GM19452 (cell line): ENCODE measurements around the gene NRSN2.
A peak's percentile ranks its signal among the peaks of the same experiment; 100 is the strongest.
"Not testable (repeated sequence)": the region's sequence is repeated elsewhere in the genome, so short reads cannot be mapped to it uniquely, and the experiment has no call there.

Experiments
- ATAC-seq: cut with Tn5 transposase; IDR thresholded peaks from one replicate; pipeline ENCODE4 v1.9.1; 2021; ENCODE audit not compliant: unreplicated experiment

NRSN2 gene

GRCh38 chr20:325045-325888, 21.6 kb upstream of the NRSN2 start, which contains the start of gene SOX12:
TSS of gene SOX12 (plus strand) at chr20:325552. CDS start at chr20:325925, 373 bp downstream.
- ATAC-seq = peak; percentile 79

- no peak for ATAC-seq
Measured at GRCh38 chr20:325889-326644, 20.8 kb upstream of the NRSN2 start.

- ATAC-seq = no peak
Measured at GRCh38 chr20:326645-327185, 20.2 kb upstream of the NRSN2 start.

GRCh38 chr20:327186-328026, 19.5 kb upstream of the NRSN2 start:
- no peak for ATAC-seq

GRCh38 chr20:328027-328974, 18.6 kb upstream of the NRSN2 start:
- ATAC-seq = no peak

- no peak for ATAC-seq
Measured at GRCh38 chr20:328975-329695, 17.8 kb upstream of the NRSN2 start.

GRCh38 chr20:329851-330232, 17.1 kb upstream of the NRSN2 start:
- no peak for ATAC-seq

GRCh38 chr20:330233-331149, 16.4 kb upstream of the NRSN2 start:
- no peak for ATAC-seq

- no peak for ATAC-seq
Measured at GRCh38 chr20:334578-334977, 12.3 kb upstream of the NRSN2 start.

GRCh38 chr20:336040-336439, 10.9 kb upstream of the NRSN2 start:
- not testable (repeated sequence) for ATAC-seq

GRCh38 chr20:341682-342081, 5.2 kb upstream of the NRSN2 start:
- ATAC-seq = no peak

GRCh38 chr20:343107-343506, 3.8 kb upstream of the NRSN2 start:
- ATAC-seq = no peak

GRCh38 chr20:346033-346639, 775 bp upstream of the NRSN2 start:
- no peak for ATAC-seq

GRCh38 chr20:347317-347639, 367 bp downstream of the NRSN2 start:
- ATAC-seq = no peak

GRCh38 chr20:347640-348484, 951 bp downstream of the NRSN2 start:
- peak; percentile 72 for ATAC-seq

GRCh38 chr20:348972-349841, 2.3 kb downstream of the NRSN2 start:
- no peak for ATAC-seq
